HCT116 (cell line): ENCODE data around the gene RCL1. TPM values are rescaled to one million over a fixed set of nuclear protein-coding genes. Genes with fewer than 3 reads are reported as not detected.

Experiments used
- ATAC-seq: fragments of 200-7000 bp; cut with Tn5 transposase; 2 replicates; pipeline ENCODE4 v1.9.1; 2020; ENCODE audit warnings: mild to moderate bottlenecking, moderate library complexity
- BruUV-seq: library from RNA; stranded (reverse); fragments of 400-500 nt; replicated peaks from 2 replicates; lab custom pipeline; 2021; lab: Mats Ljungman, UMichigan
- CTCF ChIA-PET: fragments of 300-600 bp; sonication (Branson Sonifier 250); formaldehyde crosslinking; loops from one replicate; lab custom pipeline; 2021; ENCODE audit warnings: antibody characterized with exemption; lab: Charles Lee
- POLR2A ChIA-PET: fragments of 300-600, 350-600 bp; sonication (Branson Sonifier 250); formaldehyde crosslinking; loops from one replicate; lab custom pipeline; 2021; ENCODE audit warnings: antibody characterized with exemption; lab: Charles Lee
- RAD21 ChIA-PET, 2 experiments: fragments of 300-600 bp; sonication (Branson Sonifier 250); formaldehyde crosslinking; loops; one replicate each; lab custom pipeline; 2023; ENCODE audit warnings: low total read pairs in 2 of 2; ENCODE audit not compliant: uncharacterized antibody in 2 of 2, unreplicated experiment in 2 of 2, low non-redundant PET in 1 of 2; lab: Charles Lee
- DNase-seq: peaks from one replicate; pipeline ENCODE4 v3.0.0-alpha.2; 2010; ENCODE audit warnings: low read depth, low spot score
- H2AFZ ChIP-seq: fragments of 200-600 bp; shearing (Covaris generic), sonication (generic); 2 replicates; pipeline ENCODE4 v1.6.1; 2017; ENCODE audit warnings: low read depth, mixed run types, mixed read lengths, antibody characterized with exemption, low read length; ENCODE audit not compliant: poor library complexity, severe bottlenecking
- H3K27ac ChIP-seq: 2 replicates; pipeline ENCODE4 v1.5.1; 2012; ENCODE audit warnings: low read depth, low read length
- H3K27me3 ChIP-seq: fragments of 200-600 bp; sonication (generic); 2 replicates; pipeline ENCODE4 v1.6.1; 2016; ENCODE audit warnings: mixed run types, low read length, mixed read lengths; ENCODE audit not compliant: insufficient read depth
- H3K36me3 ChIP-seq, 2 experiments: fragments of 200-500 bp in 1 of 2; fragments of 200-600 bp in 1 of 2; sonication (Bioruptor generic) in 1 of 2; sonication (generic) in 1 of 2; 2 replicates each; pipeline versions ENCODE4 v1.5.1 to v1.6.1; 2014 to 2016; ENCODE audit warnings: low read length in 2 of 2, inconsistent platforms in 1 of 2, mixed read lengths in 1 of 2, mixed run types in 1 of 2; ENCODE audit not compliant: insufficient read depth in 2 of 2, control insufficient read depth in 1 of 2
- H3K4me1 ChIP-seq, 2 experiments: fragments of 200-600 bp in 1 of 2; sonication (generic) in 1 of 2; 2 replicates each; pipeline versions ENCODE4 v1.5.1 to v1.6.1; 2012 to 2017; ENCODE audit warnings: low read length in 2 of 2, inconsistent platforms in 1 of 2, mild to moderate bottlenecking in 1 of 2, mixed read lengths in 1 of 2, mixed run types in 1 of 2, moderate library complexity in 1 of 2; ENCODE audit not compliant: insufficient read depth in 2 of 2, control insufficient read depth in 1 of 2
- H3K4me2 ChIP-seq: fragments of 200-600 bp; sonication (generic); 2 replicates; pipeline ENCODE4 v1.6.1; 2017; ENCODE audit warnings: mixed run types, low read length, mixed read lengths
- H3K4me3 ChIP-seq, 2 experiments: fragments of 200-600 bp in 1 of 2; sonication (generic) in 1 of 2; replicated peaks in 1 of 2; 2 replicates each; pipeline ENCODE4 v1.5.1; 2011 to 2016; ENCODE audit warnings: low read length in 2 of 2, control low read depth in 1 of 2, low read depth in 1 of 2, mild to moderate bottlenecking in 1 of 2, mixed read lengths in 1 of 2, mixed run types in 1 of 2
- H3K79me2 ChIP-seq: fragments of 200-600 bp; sonication (generic); 2 replicates; pipeline ENCODE4 v1.6.1; 2017; ENCODE audit warnings: mild to moderate bottlenecking, mixed run types, low read length, moderate library complexity, mixed read lengths; ENCODE audit not compliant: insufficient read depth
- H3K9ac ChIP-seq: fragments of 200-600 bp; sonication (generic); 2 replicates; pipeline ENCODE4 v1.6.1; 2016; ENCODE audit warnings: low read length, mixed read lengths
- H3K9me2 ChIP-seq: fragments of 200-600 bp; sonication (generic), shearing (Covaris generic); 2 replicates; pipeline ENCODE4 v1.6.1; 2017; ENCODE audit warnings: mixed run types, mild to moderate bottlenecking, moderate library complexity; ENCODE audit not compliant: insufficient read depth
- H3K9me3 ChIP-seq, 2 experiments: fragments of 200-500 bp in 1 of 2; fragments of 200-600 bp in 1 of 2; sonication (Bioruptor generic) in 1 of 2; sonication (generic) in 1 of 2; 2 replicates each; pipeline ENCODE4 v1.6.1; 2014 to 2017; ENCODE audit warnings: low read length in 2 of 2, mixed read lengths in 2 of 2, inconsistent platforms in 1 of 2, low read depth in 1 of 2, mild to moderate bottlenecking in 1 of 2, mixed run types in 1 of 2, moderate library complexity in 1 of 2; ENCODE audit not compliant: control insufficient read depth in 1 of 2, insufficient read depth in 1 of 2
- H4K20me1 ChIP-seq: fragments of 200-600 bp; sonication (generic), shearing (Covaris generic); 2 replicates; pipeline ENCODE4 v1.6.1; 2017; ENCODE audit warnings: mixed run types, mild to moderate bottlenecking, moderate library complexity; ENCODE audit not compliant: insufficient read depth
- ELF1 ChIP-seq: IDR thresholded peaks from 2 replicates; pipeline ENCODE4 v1.6.1; 2012; ENCODE audit warnings: low read depth, borderline replicate concordance
- EZH2 ChIP-seq: fragments of 200-600 bp; sonication (generic); IDR thresholded peaks from 2 replicates; pipeline ENCODE4 v1.6.1; 2017; ENCODE audit warnings: antibody characterized with exemption, mixed run types
- EZH2phosphoT487 ChIP-seq: fragments of 200-600 bp; IDR thresholded peaks from 2 replicates; pipeline ENCODE4 v1.6.1; 2018; ENCODE audit warnings: antibody characterized with exemption, borderline replicate concordance
- JUND ChIP-seq: IDR thresholded peaks from 2 replicates; pipeline ENCODE4 v1.6.1; 2012
- SIN3A ChIP-seq: IDR thresholded peaks from 2 replicates; pipeline ENCODE4 v1.6.1; 2012; ENCODE audit warnings: low read depth
- ZFX ChIP-seq: fragments of 450-650 bp; IDR thresholded peaks from 2 replicates; pipeline ENCODE4 v1.6.1; 2017
- intact Hi-C: fragments of 100-400 bp; cut with micrococcal nuclease; formaldehyde crosslinking; loops from 2 replicates; pipeline ENCODE4 v1.10.0; 2022
- total RNA-seq: library from RNA; stranded (reverse); gene quantifications from one replicate; pipeline ENCODE4 v1.2.1, GENCODE V29; 2021; ENCODE audit not compliant: unreplicated experiment
- TF ChIP-seq, protein P1 (sequence below): IDR thresholded peaks from 2 replicates; pipeline ENCODE4 v1.6.1; 2011; ENCODE audit warnings: mild to moderate bottlenecking, low read length, moderate library complexity; ENCODE audit not compliant: insufficient replicate concordance; ENCODE audit errors: extremely low read depth

Gene RCL1
- total RNA-seq, 1 experiment from 2014 or later = 29.9 TPM

GRCh38 chr9:4799775-4800174 is 7.0 kb downstream of the RCL1 start (continued):
- TF ChIP-seq JUND (no peak), EZH2phosphoT487 (no peak), ZFX (no peak), SIN3A (no peak)
- TF ChIP-seq, protein P1, sequence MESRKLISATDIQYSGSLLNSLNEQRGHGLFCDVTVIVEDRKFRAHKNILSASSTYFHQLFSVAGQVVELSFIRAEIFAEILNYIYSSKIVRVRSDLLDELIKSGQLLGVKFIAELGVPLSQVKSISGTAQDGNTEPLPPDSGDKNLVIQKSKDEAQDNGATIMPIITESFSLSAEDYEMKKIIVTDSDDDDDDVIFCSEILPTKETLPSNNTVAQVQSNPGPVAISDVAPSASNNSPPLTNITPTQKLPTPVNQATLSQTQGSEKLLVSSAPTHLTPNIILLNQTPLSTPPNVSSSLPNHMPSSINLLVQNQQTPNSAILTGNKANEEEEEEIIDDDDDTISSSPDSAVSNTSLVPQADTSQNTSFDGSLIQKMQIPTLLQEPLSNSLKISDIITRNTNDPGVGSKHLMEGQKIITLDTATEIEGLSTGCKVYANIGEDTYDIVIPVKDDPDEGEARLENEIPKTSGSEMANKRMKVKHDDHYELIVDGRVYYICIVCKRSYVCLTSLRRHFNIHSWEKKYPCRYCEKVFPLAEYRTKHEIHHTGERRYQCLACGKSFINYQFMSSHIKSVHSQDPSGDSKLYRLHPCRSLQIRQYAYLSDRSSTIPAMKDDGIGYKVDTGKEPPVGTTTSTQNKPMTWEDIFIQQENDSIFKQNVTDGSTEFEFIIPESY = no peak
- TF ChIP-seq, all 23 proteins: peak for 0

- Histone ChIP-seq H2AFZ (no peak overlapping the region), H3K27ac (no peak overlapping the region), H3K4me1 (peaks cover 0 to 7% of the 10 kb centered on the region in 2 experiments; a peak in 1 of 4 replicates), H3K27me3 (no peaks in the 10 kb centered on the region), H3K4me2 (no peak overlapping the region), H3K4me3 (no peak overlapping the region), H3K9me3 (no peaks in the 10 kb centered on the region), H3K9me2 (no peaks in the 10 kb centered on the region), H4K20me1 (peaks cover 17% of the 10 kb centered on the region; the same call in 1 of the 2 replicates), H3K79me2 (peaks cover 99% of the 10 kb centered on the region), H3K36me3 (peaks cover 0 to 3% of the 10 kb centered on the region in 2 experiments; a peak in 1 of 4 replicates), H3K9ac (no peak overlapping the region)
- TF ChIP-seq ELF1 (no peak), EZH2 (no peak)
- RAD21 ChIA-PET = no interaction called here
- POLR2A ChIA-PET = interaction anchor here (0.6 kb wide), 1 partner anchor 62 kb away, joined by 4 read pairs; no protein-coding TSS in a partner anchor
- no peak for DNase-seq
- intact Hi-C loops = no loop called here
- CTCF ChIA-PET = no interaction called here
- no TSS peak for BruUV-seq
- ATAC-seq = no peak
Observed at GRCh38 chr9:4801156-4801555, 8.4 kb downstream of the RCL1 start.
